ENCODE results near the gene ARID1A. TPM values are rescaled to one million over a fixed set of nuclear protein-coding genes. Genes with fewer than 3 reads are reported as not detected.

Gene ARID1A
- total and polyA plus RNA-seq, 2 donors (not counting 1 experiment from before 2014, with no cell fraction given), result 12.9 to 16.0 TPM

- Histone ChIP-seq H3K27me3 (ENCODE audit: control insufficient read depth, insufficient read depth, low read length) (no peaks in the 10 kb centered on the region), H3K36me3 (ENCODE audit: control insufficient read depth, insufficient read depth, low read length) (no peaks in the 10 kb centered on the region), H3K79me2 (ENCODE audit: control insufficient read depth, insufficient read depth, low read length) (peaks cover 91% of the 10 kb centered on the region), H2AFZ (ENCODE audit: low read length) (no peak overlapping the region), H3K9ac (ENCODE audit: insufficient read depth, low read length) (no peak overlapping the region), H3K9me3 (ENCODE audit: control insufficient read depth, insufficient read depth, low read depth, low read length) (no peaks in the 10 kb centered on the region), H3K27ac (ENCODE audit: insufficient read depth, low read length) (peak overlapping the region; percentile 26), H4K20me1 (ENCODE audit: control insufficient read depth, extremely low read depth, insufficient read depth, low read length) (peaks cover 9% of the 10 kb centered on the region), H3K4me1 (ENCODE audit: control insufficient read depth, extremely low read depth, insufficient read depth, low read length) (peaks cover 24% of the 10 kb centered on the region), H3K4me2 (ENCODE audit: extremely low read depth, insufficient read depth, low read length) (peak overlapping the region; percentile 81), H3K4me3 (replicated peaks in 1 of 4; ENCODE audit: control extremely low read depth in 1 of 4, insufficient read depth in 1 of 4, low read depth in 3 of 4, low read length in 4 of 4) (peak overlapping the region in 3 of 4 experiments; percentile 4 to 97 (median 17))
- peak; percentile 48 to 61 for DNase-seq (ENCODE audit: low read depth in 2 of 2)
- TF ChIP-seq EZH2 (IDR thresholded peaks at IDR 0.05; ENCODE audit: low read length, missing control alignments) (no peak), CTCF (conservative IDR thresholded peaks at IDR 0.05 in 1 of 2, IDR thresholded peaks at IDR 0.05 in 1 of 2; ENCODE audit: low read depth in 1 of 2, low read length in 2 of 2) (no peak)
Observed at GRCh38 chr1:26700711-26701110, 4.9 kb downstream of the ARID1A start.

DNA sequence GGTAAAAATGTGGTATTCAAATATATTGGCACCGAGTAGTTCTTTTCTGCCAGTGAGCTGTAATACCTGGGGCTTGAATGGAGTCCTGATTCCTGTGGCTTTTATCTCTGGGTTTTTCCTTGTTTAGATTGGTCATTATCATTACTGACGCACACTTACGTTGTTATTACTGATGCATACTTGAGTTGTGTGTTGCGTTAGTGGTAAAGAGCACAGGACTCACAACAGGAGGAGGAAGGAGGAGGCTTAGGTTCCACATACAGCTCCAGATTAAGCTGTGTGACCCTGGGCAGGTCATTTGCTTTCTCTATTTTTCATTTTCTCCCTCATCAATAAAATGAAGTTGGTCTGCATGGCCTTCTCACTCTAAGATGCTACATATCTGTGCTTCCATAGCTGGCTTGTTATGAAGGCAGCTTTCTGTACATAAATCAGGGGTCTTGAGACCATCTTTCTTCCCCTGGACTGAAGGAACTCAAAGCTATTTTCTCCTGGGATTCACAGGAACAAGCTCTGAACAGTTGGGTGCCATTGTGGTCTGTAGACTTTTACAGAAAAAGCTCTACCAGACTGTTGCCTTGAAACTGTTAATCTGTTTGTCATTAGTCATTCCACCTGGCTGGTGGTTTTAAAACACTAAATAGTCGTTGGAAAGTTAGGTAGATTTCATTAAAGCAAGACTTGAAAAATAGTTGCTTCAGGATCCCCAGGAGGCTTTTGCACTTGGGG is 5.6 kb downstream of the ARID1A start:
- Histone ChIP-seq H3K27ac (ENCODE audit: insufficient read depth, low read length) (peak overlapping the region; percentile 26), H3K36me3 (ENCODE audit: control insufficient read depth, insufficient read depth, low read length) (no peaks in the 10 kb centered on the region), H2AFZ (ENCODE audit: low read length) (no peak overlapping the region), H3K9ac (ENCODE audit: insufficient read depth, low read length) (no peak overlapping the region), H3K27me3 (ENCODE audit: control insufficient read depth, insufficient read depth, low read length) (no peaks in the 10 kb centered on the region), H4K20me1 (ENCODE audit: control insufficient read depth, extremely low read depth, insufficient read depth, low read length) (peaks cover 9% of the 10 kb centered on the region), H3K4me1 (ENCODE audit: control insufficient read depth, extremely low read depth, insufficient read depth, low read length) (peaks cover 30% of the 10 kb centered on the region), H3K4me3 (replicated peaks in 1 of 4; ENCODE audit: control extremely low read depth in 1 of 4, insufficient read depth in 1 of 4, low read depth in 3 of 4, low read length in 4 of 4) (peak overlapping the region in 1 of 4 experiments; percentile 97), H3K4me2 (ENCODE audit: extremely low read depth, insufficient read depth, low read length) (peak overlapping the region; percentile 30), H3K9me3 (ENCODE audit: control insufficient read depth, insufficient read depth, low read depth, low read length) (no peaks in the 10 kb centered on the region), H3K79me2 (ENCODE audit: control insufficient read depth, insufficient read depth, low read length) (peaks cover 97% of the 10 kb centered on the region)
- TF ChIP-seq EZH2 (IDR thresholded peaks at IDR 0.05; ENCODE audit: low read length, missing control alignments), result no peak
- no peak for TF ChIP-seq CTCF (conservative IDR thresholded peaks at IDR 0.05 in 1 of 2, IDR thresholded peaks at IDR 0.05 in 1 of 2; ENCODE audit: low read depth in 1 of 2, low read length in 2 of 2)
- DNase-seq (ENCODE audit: low read depth in 2 of 2), result peak; percentile 55 to 88

- H4K20me1 ChIP-seq (ENCODE audit: control insufficient read depth, extremely low read depth, insufficient read depth, low read length), result peaks cover 9% of the 10 kb centered on the region
- H3K79me2 ChIP-seq (ENCODE audit: control insufficient read depth, insufficient read depth, low read length), result peaks cover 96% of the 10 kb centered on the region
- H3K4me3 ChIP-seq (replicated peaks in 1 of 4; ENCODE audit: control extremely low read depth in 1 of 4, insufficient read depth in 1 of 4, low read depth in 3 of 4, low read length in 4 of 4), result peak overlapping the region in 1 of 4 experiments; percentile 10
- no peaks in the 10 kb centered on the region for H3K36me3 ChIP-seq (ENCODE audit: control insufficient read depth, insufficient read depth, low read length)
- H3K4me2 ChIP-seq (ENCODE audit: extremely low read depth, insufficient read depth, low read length), result peak overlapping the region; percentile 61
- H3K27me3 ChIP-seq (ENCODE audit: control insufficient read depth, insufficient read depth, low read length), result no peaks in the 10 kb centered on the region
- DNase-seq (ENCODE audit: low read depth in 2 of 2), result no peak
- no peak overlapping the region for H3K27ac ChIP-seq (ENCODE audit: insufficient read depth, low read length)
- H3K4me1 ChIP-seq (ENCODE audit: control insufficient read depth, extremely low read depth, insufficient read depth, low read length), result peaks cover 32% of the 10 kb centered on the region
- H3K9ac ChIP-seq (ENCODE audit: insufficient read depth, low read length), result no peak overlapping the region
- H2AFZ ChIP-seq (ENCODE audit: low read length), result no peak overlapping the region
- H3K9me3 ChIP-seq (ENCODE audit: control insufficient read depth, insufficient read depth, low read depth, low read length), result no peaks in the 10 kb centered on the region
- TF ChIP-seq CTCF (conservative IDR thresholded peaks at IDR 0.05 in 1 of 2, IDR thresholded peaks at IDR 0.05 in 1 of 2; ENCODE audit: low read depth in 1 of 2, low read length in 2 of 2), result no peak
- no peak for TF ChIP-seq EZH2 (IDR thresholded peaks at IDR 0.05; ENCODE audit: low read length, missing control alignments)
Observed at GRCh38 chr1:26701995-26702679, 6.3 kb downstream of the ARID1A start.
